K562 (cell line): ENCODE results near the gene MYOM1.

Source experiments
- CEBPB ChIP-seq: fragments of 450-650 bp; IDR thresholded peaks from 2 replicates; pipeline ENCODE4 v1.6.1; 2016; ENCODE audit warnings: missing genetic modification characterization, missing compliant biosample characterization
- ERF ChIP-seq: fragments of 450-650 bp; formaldehyde crosslinking; IDR thresholded peaks from 2 replicates; pipeline ENCODE4 v1.4.0; 2020; ENCODE audit warnings: mild to moderate bottlenecking, mixed read lengths
- U2AF2 ChIP-seq: fragments of 200-400 bp; formaldehyde crosslinking; optimal IDR thresholded peaks from 2 replicates; pipeline ENCODE3; 2017; ENCODE audit warnings: low read depth, mild to moderate bottlenecking, low read length
- ZBTB2 ChIP-seq: fragments of 450-650 bp; IDR thresholded peaks from 2 replicates; pipeline ENCODE4 v1.6.1; 2016; ENCODE audit warnings: antibody characterized with exemption

DNA sequence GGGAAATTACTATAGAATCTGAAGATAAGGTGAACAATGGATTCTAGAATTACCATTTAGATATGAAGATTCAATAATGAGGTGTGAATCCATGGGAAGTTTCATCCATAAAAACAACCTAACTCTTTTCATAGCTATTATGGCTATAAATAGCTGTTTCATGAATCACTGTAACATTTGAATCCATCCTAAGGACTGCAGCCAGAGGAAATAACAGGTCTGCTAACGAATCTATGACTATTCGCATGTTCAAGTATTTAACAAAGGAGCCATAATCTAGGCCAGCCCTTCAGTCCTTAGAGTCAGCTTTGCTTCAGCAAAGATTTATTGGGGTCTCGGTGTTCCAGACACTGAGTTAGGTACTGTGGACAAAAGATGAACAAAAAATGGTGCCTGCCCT, 87.1 kb downstream of the MYOM1 start:
- TF ChIP-seq CEBPB (tag) (no peak), ERF (CRISPR knock-in tag) (no peak), U2AF2 (no peak), ZBTB2 (no peak)
